ENCODE data around the gene EHBP1. TPM values are rescaled to one million over a fixed set of nuclear protein-coding genes. Genes with fewer than 3 reads are reported as not detected.

Gene EHBP1
- total RNA-seq, 1 donor from 2014 or later: 52.7 TPM

DNA sequence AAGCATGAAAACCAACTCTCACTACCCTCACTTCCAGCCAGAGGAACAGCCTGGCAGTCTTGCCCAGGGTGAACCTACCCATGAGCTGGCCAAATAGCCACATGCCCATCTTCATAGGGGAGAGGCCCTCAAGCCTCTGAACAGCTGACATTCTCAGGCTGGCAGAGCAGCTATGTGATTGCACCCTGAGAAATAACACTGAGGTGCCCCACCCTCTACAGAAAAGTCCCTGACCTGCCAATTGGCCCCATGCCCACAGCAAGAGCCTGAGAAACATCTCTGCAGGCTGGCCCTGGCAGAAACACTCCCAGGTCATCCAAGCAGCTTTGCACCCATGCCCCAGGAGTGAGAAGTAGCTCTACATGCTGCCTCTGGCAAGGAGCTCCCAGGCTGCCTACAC lies 217.7 kb downstream of the EHBP1 start:
- Histone ChIP-seq H3K27me3 (ENCODE audit: control insufficient read depth in 3 of 3, insufficient read depth in 3 of 3, low read length in 3 of 3) (no peaks in the 10 kb centered on the region), H3K4me3 (ENCODE audit: low read length in 3 of 3) (no peak overlapping the region)

DNA sequence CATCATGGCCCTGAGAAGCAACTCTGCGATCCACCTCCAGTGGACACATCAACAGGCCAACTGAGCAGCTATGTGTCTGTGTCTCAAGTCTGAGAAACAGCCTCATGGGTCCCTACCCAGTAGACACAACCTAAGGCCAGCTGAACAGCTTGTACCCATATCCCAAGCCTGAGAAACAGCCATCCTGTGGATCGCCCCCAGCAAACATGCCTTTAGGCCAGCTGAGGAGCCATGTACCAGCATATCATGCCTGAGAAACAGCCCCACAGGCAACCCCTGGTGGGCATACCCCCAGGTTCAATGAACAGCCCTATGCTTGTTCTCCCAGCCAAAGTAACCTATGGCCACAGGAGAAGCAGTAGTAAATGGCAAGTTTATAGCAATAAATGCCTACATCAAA lies 218.4 kb downstream of the EHBP1 start:
- Histone ChIP-seq H3K27ac (ENCODE audit: low read depth, low read length) (no peak overlapping the region), H3K4me1 (ENCODE audit: control insufficient read depth in 3 of 3, insufficient read depth in 3 of 3, low read length in 3 of 3) (no peaks in the 10 kb centered on the region), H3K36me3 (ENCODE audit: control insufficient read depth in 3 of 3, insufficient read depth in 3 of 3, low read length in 3 of 3) (peaks cover 0 to 6% (median 0%) of the 10 kb centered on the region in 3 donors), H3K4me3 (ENCODE audit: low read length in 3 of 3) (no peak overlapping the region), H3K9ac (ENCODE audit: low read depth in 1 of 3, low read length in 3 of 3) (no peak overlapping the region), H3K27me3 (ENCODE audit: control insufficient read depth in 3 of 3, insufficient read depth in 3 of 3, low read length in 3 of 3) (no peaks in the 10 kb centered on the region), H3K9me3 (ENCODE audit: control insufficient read depth in 3 of 3, low read length in 3 of 3) (no peaks in the 10 kb centered on the region)

More for the DNA sequence above, 217.7 kb downstream of the EHBP1 start:
- Histone ChIP-seq H3K9ac (ENCODE audit: low read depth in 1 of 3, low read length in 3 of 3) (no peak overlapping the region), H3K4me1 (ENCODE audit: control insufficient read depth in 3 of 3, insufficient read depth in 3 of 3, low read length in 3 of 3) (no peaks in the 10 kb centered on the region), H3K27ac (ENCODE audit: low read depth, low read length) (no peak overlapping the region), H3K36me3 (ENCODE audit: control insufficient read depth in 3 of 3, insufficient read depth in 3 of 3, low read length in 3 of 3) (peaks cover 0 to 6% (median 0%) of the 10 kb centered on the region in 3 donors), H3K9me3 (ENCODE audit: control insufficient read depth in 3 of 3, low read length in 3 of 3) (no peaks in the 10 kb centered on the region)

DNA sequence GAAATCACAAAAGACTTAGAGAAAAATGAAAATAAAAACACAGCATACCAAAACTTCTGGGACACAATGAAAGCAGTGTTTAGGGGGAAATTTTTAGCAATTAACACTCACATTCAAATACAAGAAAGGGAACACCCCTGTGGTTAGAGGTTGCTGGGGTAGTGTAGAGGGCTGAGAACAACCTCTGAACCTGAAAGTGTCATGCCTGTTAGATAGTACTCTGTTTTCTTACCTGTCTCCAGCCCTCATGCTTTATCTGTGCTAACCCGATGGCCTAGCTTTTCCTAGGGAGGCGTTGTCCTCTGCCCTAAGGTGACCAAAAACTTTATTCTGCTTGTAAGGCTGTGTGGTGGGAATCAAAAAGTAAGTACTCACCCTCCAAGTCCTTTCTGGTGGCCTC lies 222.5 kb downstream of the EHBP1 start:
- Histone ChIP-seq H3K9ac (ENCODE audit: low read depth in 1 of 3, low read length in 3 of 3) (no peak overlapping the region), H3K9me3 (ENCODE audit: control insufficient read depth in 3 of 3, low read length in 3 of 3) (no peaks in the 10 kb centered on the region), H3K27me3 (ENCODE audit: control insufficient read depth in 3 of 3, insufficient read depth in 3 of 3, low read length in 3 of 3) (no peaks in the 10 kb centered on the region), H3K36me3 (ENCODE audit: control insufficient read depth in 3 of 3, insufficient read depth in 3 of 3, low read length in 3 of 3) (peaks cover 0 to under 1% (median 0%) of the 10 kb centered on the region in 3 donors), H3K4me3 (ENCODE audit: low read length in 3 of 3) (no peak overlapping the region), H3K4me1 (ENCODE audit: control insufficient read depth in 3 of 3, insufficient read depth in 3 of 3, low read length in 3 of 3) (no peaks in the 10 kb centered on the region), H3K27ac (ENCODE audit: low read depth, low read length) (no peak overlapping the region)

DNA sequence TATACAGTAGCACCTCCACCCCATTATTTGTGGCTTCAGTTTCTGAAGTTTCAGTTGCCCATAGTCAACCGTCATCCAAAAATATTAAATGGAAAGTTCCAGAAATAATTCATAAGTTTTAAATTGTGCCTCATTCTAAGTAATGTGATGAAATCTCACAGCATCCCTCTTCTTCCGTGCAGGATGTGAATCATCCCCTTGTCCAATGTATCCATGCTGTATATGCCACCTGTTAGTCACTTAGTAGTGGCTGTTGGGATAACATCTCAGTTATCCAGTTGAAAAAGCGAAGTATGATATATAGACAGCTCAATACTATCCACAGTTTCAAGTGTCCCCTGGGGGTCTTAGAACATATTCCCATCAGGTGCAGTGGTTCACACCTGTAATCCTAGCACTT lies 226.0 kb downstream of the EHBP1 start:
- Histone ChIP-seq H3K9ac (ENCODE audit: low read depth in 1 of 3, low read length in 3 of 3) (no peak overlapping the region), H3K4me1 (ENCODE audit: control insufficient read depth in 3 of 3, insufficient read depth in 3 of 3, low read length in 3 of 3) (no peaks in the 10 kb centered on the region), H3K4me3 (ENCODE audit: low read length in 3 of 3) (no peak overlapping the region), H3K27ac (ENCODE audit: low read depth, low read length) (no peak overlapping the region), H3K9me3 (ENCODE audit: control insufficient read depth in 3 of 3, low read length in 3 of 3) (no peaks in the 10 kb centered on the region), H3K36me3 (ENCODE audit: control insufficient read depth in 3 of 3, insufficient read depth in 3 of 3, low read length in 3 of 3) (no peaks in the 10 kb centered on the region), H3K27me3 (ENCODE audit: control insufficient read depth in 3 of 3, insufficient read depth in 3 of 3, low read length in 3 of 3) (no peaks in the 10 kb centered on the region)

DNA sequence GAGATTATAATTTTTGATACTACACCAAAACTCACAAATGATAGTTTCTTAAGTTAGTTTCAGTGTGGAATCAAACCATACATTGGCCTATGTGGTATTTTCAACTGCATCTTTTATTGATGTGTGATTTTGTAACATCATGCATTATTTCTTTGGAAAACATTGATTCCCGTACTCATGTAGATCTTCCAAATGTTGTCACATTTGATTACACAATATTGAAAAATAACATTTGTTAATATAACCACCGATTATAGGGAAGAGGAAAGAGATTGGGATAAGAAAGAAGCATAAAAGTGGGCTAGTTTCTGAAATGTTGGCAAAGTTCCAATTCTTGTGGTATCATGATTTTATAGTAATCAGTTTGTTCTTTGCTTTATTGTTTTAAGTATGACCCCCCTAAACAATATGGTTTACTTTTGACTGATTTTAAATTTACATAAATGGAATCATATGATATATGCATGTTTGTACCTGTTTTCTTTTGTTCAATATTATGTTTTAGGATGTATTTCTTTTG lies 227.9 kb downstream of the EHBP1 start:
- Histone ChIP-seq H3K4me1 (ENCODE audit: control insufficient read depth in 3 of 3, insufficient read depth in 3 of 3, low read length in 3 of 3) (no peaks in the 10 kb centered on the region), H3K36me3 (ENCODE audit: control insufficient read depth in 3 of 3, insufficient read depth in 3 of 3, low read length in 3 of 3) (no peaks in the 10 kb centered on the region), H3K27me3 (ENCODE audit: control insufficient read depth in 3 of 3, insufficient read depth in 3 of 3, low read length in 3 of 3) (no peaks in the 10 kb centered on the region), H3K9ac (ENCODE audit: low read depth in 1 of 3, low read length in 3 of 3) (no peak overlapping the region), H3K4me3 (ENCODE audit: low read length in 3 of 3) (no peak overlapping the region), H3K27ac (ENCODE audit: low read depth, low read length) (no peak overlapping the region), H3K9me3 (ENCODE audit: control insufficient read depth in 3 of 3, low read length in 3 of 3) (no peaks in the 10 kb centered on the region)

DNA sequence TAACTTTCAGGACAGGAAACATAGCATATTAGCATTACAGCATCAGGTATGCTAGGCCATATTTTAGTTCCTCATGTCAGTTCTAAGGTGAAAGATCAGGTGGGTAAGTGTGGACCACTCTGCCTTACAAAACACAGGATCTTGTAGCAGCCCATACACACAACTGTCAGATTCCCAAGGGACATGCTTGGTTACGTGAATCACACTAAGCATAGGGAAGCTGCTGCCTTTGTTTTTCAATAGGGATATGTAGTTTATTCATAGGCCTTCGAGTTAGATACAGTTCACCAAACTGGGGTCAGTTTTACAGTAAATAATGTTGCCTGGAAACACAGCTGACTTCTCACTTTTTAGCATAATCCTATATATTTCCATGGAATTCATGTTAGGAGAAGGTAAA lies 229.0 kb downstream of the EHBP1 start:
- Histone ChIP-seq H3K27me3 (ENCODE audit: control insufficient read depth in 3 of 3, insufficient read depth in 3 of 3, low read length in 3 of 3) (no peaks in the 10 kb centered on the region), H3K9ac (ENCODE audit: low read depth in 1 of 3, low read length in 3 of 3) (no peak overlapping the region)

DNA sequence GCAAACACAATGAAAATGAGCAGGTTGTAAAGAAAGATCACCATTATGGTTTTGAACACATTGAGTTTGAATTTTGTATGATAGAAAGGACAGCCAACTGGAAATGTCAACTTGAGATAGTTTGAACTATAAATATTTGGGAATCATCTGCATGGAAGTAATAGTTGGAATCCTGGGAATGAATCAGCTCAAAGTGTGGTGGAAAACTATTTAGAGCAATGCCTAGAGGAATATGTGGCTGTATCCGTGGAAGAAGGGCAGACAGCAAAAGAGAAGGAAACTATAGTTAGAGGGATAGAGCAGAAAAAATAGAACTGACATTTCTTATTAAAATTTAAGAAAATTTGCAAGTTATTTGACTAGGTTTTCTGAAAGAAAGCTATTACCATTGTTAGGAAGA lies 232.6 kb downstream of the EHBP1 start:
- H3K4me3 ChIP-seq (ENCODE audit: low read length in 3 of 3): no peak overlapping the region
- H3K9me3 ChIP-seq (ENCODE audit: control insufficient read depth in 3 of 3, low read length in 3 of 3): no peaks in the 10 kb centered on the region
- no peaks in the 10 kb centered on the region for H3K4me1 ChIP-seq (ENCODE audit: control insufficient read depth in 3 of 3, insufficient read depth in 3 of 3, low read length in 3 of 3)
- no peak overlapping the region for H3K9ac ChIP-seq (ENCODE audit: low read depth in 1 of 3, low read length in 3 of 3)
- no peaks in the 10 kb centered on the region for H3K36me3 ChIP-seq (ENCODE audit: control insufficient read depth in 3 of 3, insufficient read depth in 3 of 3, low read length in 3 of 3)
- H3K27ac ChIP-seq (ENCODE audit: low read depth, low read length): no peak overlapping the region
- no peaks in the 10 kb centered on the region for H3K27me3 ChIP-seq (ENCODE audit: control insufficient read depth in 3 of 3, insufficient read depth in 3 of 3, low read length in 3 of 3)

More for the DNA sequence above, 229.0 kb downstream of the EHBP1 start:
- H3K4me1 ChIP-seq (ENCODE audit: control insufficient read depth in 3 of 3, insufficient read depth in 3 of 3, low read length in 3 of 3): no peaks in the 10 kb centered on the region
- no peak overlapping the region for H3K27ac ChIP-seq (ENCODE audit: low read depth, low read length)
- no peaks in the 10 kb centered on the region for H3K9me3 ChIP-seq (ENCODE audit: control insufficient read depth in 3 of 3, low read length in 3 of 3)
- no peaks in the 10 kb centered on the region for H3K36me3 ChIP-seq (ENCODE audit: control insufficient read depth in 3 of 3, insufficient read depth in 3 of 3, low read length in 3 of 3)
- no peak overlapping the region for H3K4me3 ChIP-seq (ENCODE audit: low read length in 3 of 3)

DNA sequence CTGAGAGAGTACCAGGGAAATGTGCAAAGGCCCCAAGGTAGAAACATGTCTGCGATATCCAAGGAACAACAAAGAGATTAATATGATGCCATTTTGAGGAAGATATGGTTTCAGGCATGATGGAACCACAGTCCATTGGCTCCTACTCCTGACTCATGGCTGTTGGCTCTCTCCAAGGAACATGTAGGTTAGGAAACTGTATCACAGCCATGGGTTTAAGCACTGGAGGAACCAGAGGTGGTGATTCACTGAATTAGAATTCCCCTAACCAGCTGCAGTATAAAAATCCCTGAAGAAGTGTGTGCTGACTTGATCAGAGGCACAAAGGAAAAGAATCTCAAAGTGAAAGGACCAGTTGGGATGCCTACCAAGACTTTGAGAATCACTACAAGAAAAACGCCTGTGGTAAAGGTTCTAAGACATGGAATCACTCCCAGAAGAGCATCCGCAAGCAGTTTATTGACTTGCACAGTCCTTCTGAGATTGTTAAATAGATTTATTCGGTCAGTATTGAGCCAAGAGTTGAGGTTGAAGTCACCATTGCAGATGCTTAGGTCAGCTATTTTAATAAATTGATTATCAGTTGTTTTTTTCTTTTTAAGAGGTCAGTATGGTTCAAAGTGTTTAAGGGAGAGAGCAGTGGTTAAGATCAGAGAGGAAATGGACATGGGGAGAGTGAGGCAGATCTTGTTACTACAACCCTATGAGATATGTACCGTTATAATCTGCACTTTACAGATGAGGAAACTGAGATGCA lies 234.4 kb downstream of the EHBP1 start:
- no peak overlapping the region for H3K27ac ChIP-seq (ENCODE audit: low read depth, low read length)
- no peaks in the 10 kb centered on the region for H3K27me3 ChIP-seq (ENCODE audit: control insufficient read depth in 3 of 3, insufficient read depth in 3 of 3, low read length in 3 of 3)
- H3K9me3 ChIP-seq (ENCODE audit: control insufficient read depth in 3 of 3, low read length in 3 of 3): no peaks in the 10 kb centered on the region
- H3K4me3 ChIP-seq (ENCODE audit: low read length in 3 of 3): no peak overlapping the region
- H3K4me1 ChIP-seq (ENCODE audit: control insufficient read depth in 3 of 3, insufficient read depth in 3 of 3, low read length in 3 of 3): no peaks in the 10 kb centered on the region
- peaks cover 0 to 5% (median 0%) of the 10 kb centered on the region in 3 donors for H3K36me3 ChIP-seq (ENCODE audit: control insufficient read depth in 3 of 3, insufficient read depth in 3 of 3, low read length in 3 of 3)
- H3K9ac ChIP-seq (ENCODE audit: low read depth in 1 of 3, low read length in 3 of 3): no peak overlapping the region

DNA sequence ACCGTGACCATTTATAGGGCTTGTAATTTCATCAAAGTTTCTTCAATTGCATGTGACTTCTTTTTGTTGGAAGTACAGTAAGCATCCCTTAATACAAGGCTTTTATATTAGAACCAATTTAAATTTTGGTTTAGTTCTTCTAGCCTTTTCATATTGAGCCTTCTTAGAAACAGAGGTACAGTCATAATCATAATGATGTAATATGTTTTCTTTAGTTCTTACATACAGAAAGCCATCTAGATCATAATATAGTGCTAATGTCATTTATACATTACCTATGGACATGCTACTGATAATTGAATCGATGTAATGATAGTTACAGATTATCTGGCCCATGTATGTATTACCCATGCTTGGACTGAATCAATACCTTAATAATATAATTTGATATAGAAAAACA lies 235.2 kb downstream of the EHBP1 start:
- no peaks in the 10 kb centered on the region for H3K27me3 ChIP-seq (ENCODE audit: control insufficient read depth in 3 of 3, insufficient read depth in 3 of 3, low read length in 3 of 3)
- H3K4me3 ChIP-seq (ENCODE audit: low read length in 3 of 3): no peak overlapping the region
- peaks cover 0 to 5% (median 0%) of the 10 kb centered on the region in 3 donors for H3K36me3 ChIP-seq (ENCODE audit: control insufficient read depth in 3 of 3, insufficient read depth in 3 of 3, low read length in 3 of 3)
- H3K9ac ChIP-seq (ENCODE audit: low read depth in 1 of 3, low read length in 3 of 3): no peak overlapping the region
- H3K27ac ChIP-seq (ENCODE audit: low read depth, low read length): no peak overlapping the region
- H3K9me3 ChIP-seq (ENCODE audit: control insufficient read depth in 3 of 3, low read length in 3 of 3): no peaks in the 10 kb centered on the region
- no peaks in the 10 kb centered on the region for H3K4me1 ChIP-seq (ENCODE audit: control insufficient read depth in 3 of 3, insufficient read depth in 3 of 3, low read length in 3 of 3)

DNA sequence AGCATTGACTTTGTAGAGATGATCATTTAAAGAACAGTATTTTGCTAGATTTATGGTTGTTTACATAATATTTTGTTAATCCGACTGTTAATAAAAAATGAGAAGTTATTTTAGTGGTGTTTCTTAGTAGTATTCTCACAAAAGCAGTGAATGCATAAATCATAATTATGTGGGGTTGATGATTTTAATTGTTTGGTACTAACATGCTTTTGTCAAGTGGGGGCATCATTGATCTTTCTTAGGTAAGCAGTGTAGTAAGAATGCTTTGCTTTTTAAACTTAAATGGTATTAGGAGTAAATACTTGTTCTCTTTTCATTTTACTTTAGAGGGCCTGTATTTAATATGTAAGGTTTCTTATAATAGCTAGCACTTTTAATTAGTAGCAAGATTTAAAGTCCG lies 235.9 kb downstream of the EHBP1 start:
- no peaks in the 10 kb centered on the region for H3K27me3 ChIP-seq (ENCODE audit: control insufficient read depth in 3 of 3, insufficient read depth in 3 of 3, low read length in 3 of 3)
- H3K4me1 ChIP-seq (ENCODE audit: control insufficient read depth in 3 of 3, insufficient read depth in 3 of 3, low read length in 3 of 3): no peaks in the 10 kb centered on the region
- no peak overlapping the region for H3K27ac ChIP-seq (ENCODE audit: low read depth, low read length)
- H3K4me3 ChIP-seq (ENCODE audit: low read length in 3 of 3): no peak overlapping the region
- no peaks in the 10 kb centered on the region for H3K9me3 ChIP-seq (ENCODE audit: control insufficient read depth in 3 of 3, low read length in 3 of 3)
- peaks cover 0 to 5% (median 0%) of the 10 kb centered on the region in 3 donors for H3K36me3 ChIP-seq (ENCODE audit: control insufficient read depth in 3 of 3, insufficient read depth in 3 of 3, low read length in 3 of 3)
- H3K9ac ChIP-seq (ENCODE audit: low read depth in 1 of 3, low read length in 3 of 3): no peak overlapping the region
